PFSK-1 (cell line): Measurements from ENCODE around the gene MAPK8IP1.

ENCODE experiments used
- POLR2AphosphoS5 ChIP-seq: IDR thresholded peaks from 2 replicates; pipeline ENCODE4 v1.6.1; 2012; ENCODE audit warnings: low read depth, mild to moderate bottlenecking, control low read depth, low read length, moderate library complexity
- REST ChIP-seq, 2 experiments: IDR thresholded peaks; 2 replicates each; pipeline versions ENCODE4 v1.6.1 to v1.8.0; 2011 to 2012; ENCODE audit warnings: low read depth in 2 of 2, low read length in 2 of 2, control low read depth in 1 of 2, inconsistent platforms in 1 of 2, mild to moderate bottlenecking in 1 of 2, moderate library complexity in 1 of 2; ENCODE audit not compliant: insufficient read depth in 1 of 2
- TAF1 ChIP-seq: IDR thresholded peaks from 2 replicates; pipeline ENCODE4 v1.6.1; 2012; ENCODE audit warnings: low read length, control low read depth, borderline replicate concordance; ENCODE audit not compliant: insufficient read depth

- TF ChIP-seq REST (IDR thresholded peaks at IDR 0.05; ENCODE audit: insufficient read depth in 1 of 2, low read depth in 2 of 2, low read length in 2 of 2) = no peak
- no peak for TF ChIP-seq POLR2AphosphoS5
- no peak for TF ChIP-seq TAF1
Measured at GRCh38 chr11:45926001-45926401, 40.5 kb downstream of the MAPK8IP1 start.
